Measurements from ENCODE around the gene SLC49A3.
"Not testable (repeated sequence)": the region's sequence is repeated elsewhere in the genome, so short reads cannot be mapped to it uniquely, and the experiment has no call there.

Gene SLC49A3

DNA sequence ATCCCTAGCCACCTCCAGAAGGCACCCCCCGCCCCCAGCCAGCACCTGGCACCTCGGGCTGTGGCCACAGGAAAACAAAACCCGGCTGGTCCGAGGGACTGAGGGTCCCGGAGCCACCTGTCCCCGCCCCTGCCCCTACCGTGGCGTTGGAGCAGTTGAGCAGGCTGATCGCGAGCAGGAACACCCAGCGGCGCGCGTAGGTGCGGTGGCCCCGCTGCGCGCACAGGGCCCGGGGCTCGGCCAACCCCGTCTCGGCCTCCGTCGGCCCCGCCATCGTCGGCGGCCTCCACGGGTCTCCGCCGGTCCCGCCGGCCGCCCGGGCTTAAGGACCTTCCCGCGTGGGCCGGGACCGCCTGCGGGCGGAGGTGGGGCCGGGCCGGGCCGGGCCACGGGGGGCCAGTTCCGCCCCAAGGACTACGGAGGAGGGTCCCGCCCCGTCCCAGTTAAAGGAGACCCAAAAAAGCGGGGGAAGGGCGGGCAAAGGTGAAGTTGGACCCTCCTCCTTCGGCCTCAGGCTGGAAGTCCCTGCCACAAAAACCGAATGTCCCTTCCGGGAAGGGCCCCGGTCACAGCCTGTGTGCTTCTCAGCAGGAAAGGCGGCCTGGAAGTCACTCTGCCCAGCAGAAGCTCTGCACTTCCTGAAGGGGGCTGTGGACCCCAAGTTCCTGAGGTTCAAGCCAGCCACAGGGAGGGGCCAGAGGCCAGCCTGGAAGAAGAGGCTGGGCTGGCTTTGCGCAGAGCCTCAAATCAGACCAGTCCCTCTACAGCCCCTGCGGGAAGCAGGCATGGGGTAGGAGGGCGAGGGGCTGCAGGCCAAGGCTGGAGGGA is at the start of gene SLC49A3:
SLC49A3 (minus strand) TSS at position 298 of the 828 bp plus-strand sequence; CDS start at position 274, 24 bp downstream.
- DNase-seq (ENCODE audit: low spot score), result no peak

DNA sequence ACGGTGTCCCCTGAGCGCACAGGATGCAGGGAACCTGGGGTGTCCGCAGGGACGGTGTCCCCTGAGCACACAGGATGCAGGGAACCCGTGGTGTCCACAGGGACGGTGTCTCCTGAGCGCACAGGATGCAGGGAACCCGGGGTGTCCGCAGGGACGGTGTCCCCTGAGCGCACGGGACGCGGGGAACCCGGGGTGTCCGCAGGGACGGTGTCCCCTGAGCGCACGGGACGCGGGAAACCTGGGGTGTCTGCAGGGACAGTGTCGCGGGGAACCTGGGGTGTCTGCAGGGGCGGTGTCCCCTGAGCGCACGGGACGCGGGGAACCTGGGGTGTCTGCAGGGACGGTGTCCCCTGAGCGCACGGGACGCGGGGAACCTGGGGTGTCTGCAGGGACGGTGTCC is 47.6 kb upstream of the SLC49A3 start:
- not testable (repeated sequence) for DNase-seq (ENCODE audit: low spot score)

DNA sequence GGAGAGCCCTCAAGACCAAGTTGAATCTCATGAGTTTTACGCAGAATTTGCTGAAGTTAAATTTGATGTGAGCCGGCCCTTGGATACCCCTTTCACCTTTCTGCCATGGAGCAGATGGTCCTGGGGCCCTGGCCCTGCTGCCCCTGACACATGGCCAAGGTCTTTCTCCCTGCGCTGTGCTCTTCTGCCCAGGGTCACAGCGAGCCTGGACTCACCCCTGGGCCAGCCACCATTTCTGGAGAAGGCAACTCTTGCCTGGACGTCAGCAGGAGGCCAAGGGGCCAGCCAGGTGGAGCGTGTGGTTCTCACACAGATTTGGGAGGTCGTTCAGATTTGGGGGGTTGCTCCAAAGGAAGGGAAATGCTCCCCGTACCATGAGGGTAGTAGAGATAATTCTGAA is 46.6 kb upstream of the SLC49A3 start:
- DNase-seq (ENCODE audit: low spot score), result no peak

DNA sequence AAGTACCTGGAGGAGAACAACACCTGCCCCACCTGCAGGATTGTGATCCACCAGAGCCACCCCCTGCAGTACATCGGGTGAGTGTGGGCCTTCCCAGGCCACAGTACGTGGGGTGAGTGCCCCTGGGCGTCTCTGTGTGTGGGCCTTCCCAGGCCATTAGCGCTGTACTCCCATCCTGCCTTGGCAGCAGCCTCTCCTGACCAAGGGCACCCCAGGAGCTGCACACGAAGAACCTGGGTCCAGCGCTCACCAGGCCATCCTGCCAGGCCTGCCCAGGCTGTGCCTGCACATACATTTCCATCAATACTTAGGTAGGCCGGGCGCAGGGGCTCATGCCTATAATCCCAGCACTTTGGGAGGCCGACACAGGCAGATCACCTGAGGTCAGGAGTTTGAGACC is 46.0 kb upstream of the SLC49A3 start:
- no peak for DNase-seq (ENCODE audit: low spot score)

- no peak for DNase-seq (ENCODE audit: low spot score)
Measured at GRCh38 chr4:734075-734474, 45.1 kb upstream of the SLC49A3 start.

DNA sequence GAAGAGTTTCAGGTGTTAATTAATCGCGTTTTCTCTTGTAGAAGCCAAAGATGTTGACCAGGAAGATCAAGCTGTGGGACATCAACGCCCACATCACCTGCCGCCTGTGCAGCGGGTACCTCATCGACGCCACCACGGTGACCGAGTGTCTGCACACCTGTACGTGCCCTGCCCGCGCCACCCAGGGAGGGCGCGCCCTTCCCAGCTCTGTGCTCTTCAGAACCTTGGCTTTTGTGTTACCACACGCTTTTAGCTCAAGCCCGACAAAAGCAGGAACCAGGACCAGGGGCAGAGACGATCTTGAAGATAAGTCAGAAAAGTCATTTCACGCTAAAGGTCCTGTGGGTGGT is 44.7 kb upstream of the SLC49A3 start:
- no peak for DNase-seq (ENCODE audit: low spot score)

DNA sequence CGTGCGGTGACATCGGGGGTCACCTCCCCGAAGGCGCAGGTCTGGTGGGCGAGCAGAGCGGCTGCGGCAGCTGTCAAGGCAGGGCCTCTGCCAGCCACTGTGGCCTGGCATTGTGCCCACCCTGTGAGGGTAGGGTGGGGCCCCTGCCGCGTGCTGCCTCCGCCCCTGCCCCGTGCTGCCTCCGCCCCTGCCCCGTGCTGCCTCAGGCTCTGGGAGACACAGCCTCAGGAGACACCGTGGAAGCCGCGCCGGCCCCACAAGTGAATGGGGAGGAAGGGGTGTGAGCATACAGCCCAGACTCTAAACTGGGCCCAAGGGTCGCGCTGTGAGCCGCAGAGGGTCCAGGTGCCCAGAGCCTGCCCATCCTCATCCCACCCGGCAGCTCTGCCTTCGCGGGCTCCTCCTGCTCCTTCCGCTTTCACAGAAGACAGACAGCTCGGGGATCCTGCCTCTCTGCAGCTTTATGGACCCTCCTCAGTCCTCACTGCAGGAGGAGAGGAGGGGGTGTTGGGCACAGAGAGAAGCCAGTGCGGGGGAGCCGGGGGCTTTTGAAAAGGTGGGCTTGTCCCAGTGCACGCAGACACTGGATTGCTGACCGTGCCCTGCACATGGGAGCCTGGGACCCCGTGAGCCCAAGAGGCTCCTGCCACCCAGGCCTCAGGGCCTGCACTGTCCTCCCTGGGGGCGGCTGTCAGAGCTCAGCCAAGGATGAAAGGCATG is 44.1 kb upstream of the SLC49A3 start:
- no peak for DNase-seq (ENCODE audit: low spot score)

- no peak for DNase-seq (ENCODE audit: low spot score)
Measured at GRCh38 chr4:732486-732885, 43.5 kb upstream of the SLC49A3 start.

GRCh38 chr4:731954-732353 is 43.0 kb upstream of the SLC49A3 start:
- not testable (repeated sequence) for DNase-seq (ENCODE audit: low spot score)

DNA sequence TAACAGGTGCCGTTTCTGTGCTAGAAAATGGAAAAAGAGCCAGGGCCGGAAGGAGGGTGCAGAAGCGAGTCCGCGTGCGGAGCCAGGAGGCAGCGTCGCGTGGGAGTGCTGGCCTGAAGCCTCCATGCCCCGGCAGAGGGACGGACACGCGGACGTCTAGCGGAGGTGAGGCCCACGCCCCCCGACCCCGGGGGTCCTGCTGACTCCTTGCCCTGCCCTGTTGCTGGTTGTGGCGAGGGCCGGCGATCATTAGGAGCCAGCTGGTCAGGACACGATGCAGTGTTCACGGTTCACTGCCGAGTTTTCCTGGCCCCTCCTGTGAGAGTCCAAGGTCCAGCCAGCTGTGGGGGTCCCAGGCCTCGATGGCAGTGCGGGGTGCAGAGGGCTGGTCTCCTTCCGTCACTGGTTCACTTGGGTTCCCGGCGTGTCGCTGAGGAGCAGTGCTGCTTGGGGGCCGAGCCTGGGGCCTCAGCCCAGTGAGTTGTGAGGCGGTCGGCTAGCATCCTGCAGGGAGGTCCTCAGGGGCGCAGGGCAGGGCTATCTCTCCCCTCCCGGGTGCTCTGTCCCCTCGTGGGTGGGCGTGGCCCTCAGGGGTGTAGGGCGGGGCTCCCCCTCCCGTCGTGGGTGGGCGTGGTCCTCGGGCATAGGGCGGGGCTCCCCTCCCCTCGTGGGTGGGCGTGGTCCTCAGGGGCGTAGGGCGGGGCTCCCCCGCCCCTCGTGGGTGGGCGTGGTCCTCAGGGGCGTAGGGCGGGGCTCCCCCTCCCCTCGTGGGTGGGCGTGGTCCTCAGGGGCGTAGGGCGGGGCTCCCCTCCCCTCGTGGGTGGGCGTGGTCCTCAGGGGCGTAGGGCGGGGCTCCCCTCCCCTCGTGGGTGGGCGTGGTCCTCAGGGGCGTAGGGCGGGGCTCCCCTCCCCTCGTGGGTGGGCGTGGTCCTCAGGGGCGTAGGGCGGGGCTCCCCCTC is 42.3 kb upstream of the SLC49A3 start:
- not testable (repeated sequence) for DNase-seq (ENCODE audit: low spot score)

GRCh38 chr4:730511-730910 is 41.6 kb upstream of the SLC49A3 start:
- no peak for DNase-seq (ENCODE audit: low spot score)

DNA sequence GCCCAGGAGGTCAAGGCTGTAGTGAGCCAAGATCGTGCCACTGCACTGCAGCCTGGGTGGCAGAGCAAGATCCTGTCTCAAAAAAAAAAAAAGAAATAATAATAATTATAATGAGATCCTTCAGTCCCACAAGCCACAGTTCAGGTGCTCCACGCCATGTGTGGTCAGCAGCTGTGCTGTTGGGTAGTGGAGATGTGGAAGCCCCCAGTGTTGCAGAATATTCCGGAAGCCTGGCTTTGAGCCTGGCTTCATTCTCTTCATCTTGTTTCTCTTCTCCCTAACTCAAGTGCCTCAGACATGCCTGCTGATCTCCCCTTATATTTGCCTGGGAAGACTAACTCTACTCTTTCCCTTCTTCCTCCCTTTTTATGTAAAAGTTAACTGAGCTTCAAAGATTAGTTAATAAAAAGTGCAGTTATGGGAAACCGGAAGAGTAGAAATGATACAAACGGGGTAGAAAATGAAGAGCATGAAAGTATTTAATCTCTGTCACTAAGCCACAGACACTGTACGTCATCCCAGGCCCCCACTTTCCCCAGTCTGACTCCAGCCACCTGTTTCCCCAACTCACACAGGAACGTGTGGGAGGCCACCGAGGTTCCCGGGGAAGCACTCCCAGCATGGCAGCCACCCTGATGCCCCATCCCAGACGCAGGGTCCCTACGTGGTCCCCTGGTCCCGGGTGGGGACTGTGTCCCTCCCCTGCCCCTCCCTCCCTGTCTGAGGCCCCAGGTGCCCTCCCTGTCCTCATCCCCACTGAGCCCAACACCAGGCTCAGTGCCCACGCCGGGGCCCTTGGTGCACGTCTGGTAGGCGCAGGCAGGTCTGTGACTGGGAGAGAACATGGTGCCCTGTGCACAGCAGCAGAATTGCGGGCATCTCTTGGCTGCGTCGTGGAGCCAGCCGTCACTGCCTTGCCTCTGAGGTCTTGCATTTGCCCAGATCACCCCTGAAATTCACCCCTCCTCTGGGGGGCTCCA is 40.7 kb upstream of the SLC49A3 start:
- no peak for DNase-seq (ENCODE audit: low spot score)

GRCh38 chr4:727576-727975 is 38.6 kb upstream of the SLC49A3 start:
- DNase-seq (ENCODE audit: low spot score), result peak; percentile 43

GRCh38 chr4:726838-727237 is 37.9 kb upstream of the SLC49A3 start:
- peak; percentile 33 for DNase-seq (ENCODE audit: low spot score)

GRCh38 chr4:726235-726787 is 37.4 kb upstream of the SLC49A3 start:
- peak; percentile 72 for DNase-seq (ENCODE audit: low spot score)

DNA sequence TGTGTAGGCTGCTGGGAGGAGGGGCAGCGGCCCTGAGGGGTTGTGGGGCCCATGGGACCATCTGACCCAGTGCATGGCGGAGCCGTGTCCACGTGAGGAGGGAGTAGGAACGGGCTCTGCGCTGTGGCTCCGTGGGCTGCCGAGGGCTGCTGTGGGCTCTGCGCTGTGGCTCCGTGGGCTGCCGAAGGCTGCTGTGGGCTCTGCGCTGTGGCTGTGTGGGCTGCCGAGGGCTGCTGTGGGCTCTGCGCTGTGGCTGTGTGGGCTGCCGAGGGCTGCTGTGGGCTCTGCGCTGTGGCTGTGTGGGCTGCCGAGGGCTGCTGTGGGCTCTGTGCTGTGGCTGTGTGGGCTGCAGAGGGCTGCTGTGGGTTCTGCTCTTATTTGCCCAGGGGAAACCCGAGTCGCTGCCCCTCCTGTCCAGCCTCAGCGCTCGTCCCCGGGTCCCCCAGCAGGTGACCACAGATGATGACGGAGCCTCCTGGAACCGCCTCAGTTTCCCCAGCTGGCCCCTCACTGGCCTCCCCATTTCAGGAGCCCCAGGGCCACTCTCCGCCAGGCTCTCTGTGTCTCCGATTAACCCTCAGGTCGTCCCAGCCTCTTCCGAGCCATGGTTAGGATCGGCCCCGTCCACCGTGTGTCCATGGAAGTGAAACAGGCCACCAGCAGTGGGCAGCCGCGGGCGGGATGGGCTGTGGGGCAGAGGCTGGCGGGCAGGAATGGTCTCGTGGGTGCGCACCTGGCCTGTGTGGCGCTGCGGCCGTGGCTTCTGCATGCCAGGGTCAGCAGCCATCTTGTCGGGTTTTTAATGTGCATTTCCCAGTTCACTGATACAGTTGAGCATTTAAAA is 36.7 kb upstream of the SLC49A3 start:
- DNase-seq (ENCODE audit: low spot score), result no peak

DNA sequence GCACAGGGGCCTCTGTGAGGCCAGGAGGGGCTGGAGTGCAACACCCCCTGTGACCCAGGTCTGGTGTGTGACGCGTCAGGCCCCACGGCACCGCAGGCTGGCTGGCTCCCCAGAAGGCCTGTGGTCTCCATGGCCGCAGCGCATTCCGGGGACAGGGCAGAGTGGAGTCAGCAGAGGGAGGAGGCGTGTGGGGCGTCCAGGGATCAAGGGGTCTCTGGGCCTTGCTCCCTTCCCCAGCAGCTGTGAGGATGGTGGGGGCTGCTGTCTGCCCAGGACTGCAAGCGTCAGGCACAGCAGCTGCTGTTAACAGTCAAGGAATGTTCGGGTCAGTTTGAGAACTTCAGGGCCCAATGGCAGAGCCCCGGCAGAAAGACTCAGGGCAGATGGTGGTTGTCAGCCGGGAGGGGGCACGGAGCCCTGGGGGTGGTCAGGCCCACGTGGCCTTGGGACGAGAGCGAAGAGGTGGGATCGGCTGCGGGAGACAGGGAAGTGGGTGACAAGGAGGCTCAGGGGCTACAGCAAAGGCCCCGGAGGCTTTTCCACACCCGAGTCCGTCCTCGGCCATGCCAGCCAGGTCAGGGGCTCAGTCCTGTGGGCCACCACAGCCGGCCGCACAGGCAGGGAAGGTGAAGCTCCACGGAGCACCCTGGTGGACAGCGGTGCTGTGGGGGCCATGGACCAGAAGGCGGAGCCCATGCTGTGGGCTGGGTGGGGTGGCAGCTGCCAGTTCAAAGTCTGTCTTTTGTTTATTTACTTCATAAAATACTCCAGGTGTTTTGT is 35.0 kb upstream of the SLC49A3 start:
- no peak for DNase-seq (ENCODE audit: low spot score)

DNA sequence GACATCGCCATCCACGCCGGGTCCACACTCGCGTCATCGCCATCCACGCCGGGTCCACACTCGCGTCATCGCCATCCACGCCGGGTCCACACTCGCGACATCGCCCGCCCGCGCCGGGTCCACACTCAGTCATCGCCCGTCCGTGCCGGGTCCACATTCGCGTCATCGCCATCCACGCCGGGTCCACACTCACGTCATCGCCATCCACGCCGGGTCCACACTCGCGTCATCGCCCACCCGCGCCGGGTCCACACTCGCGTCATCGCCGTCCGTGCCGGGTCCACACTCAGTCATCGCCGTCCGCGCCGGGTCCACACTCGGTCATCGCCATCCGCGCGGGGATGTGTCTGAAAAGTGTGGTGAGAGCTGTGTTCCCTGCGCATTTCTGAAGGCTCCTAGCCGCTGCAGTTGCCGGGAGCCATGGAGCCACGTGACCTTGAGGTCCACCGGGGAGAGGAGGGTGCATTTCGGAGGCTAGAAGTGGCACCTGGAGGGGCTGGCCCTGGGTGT is 34.0 kb upstream of the SLC49A3 start:
- no peak for DNase-seq (ENCODE audit: low spot score)

Data from cerebellar cortex (tissue), 1 donor.